SU-DHL-6 (cell line): ENCODE measurements around the gene SEPHS1.

Experiments used
- H2AFZ ChIP-seq: fragments of 200-600 bp; sonication (generic); 2 replicates; pipeline ENCODE4 v1.6.1; 2014; ENCODE audit warnings: low read depth, mild to moderate bottlenecking, moderate library complexity, mixed read lengths, antibody characterized with exemption, low read length; ENCODE audit not compliant: severe bottlenecking
- H3F3A ChIP-seq: fragments of 200-600 bp; shearing (Covaris generic); 2 replicates; pipeline ENCODE4 v1.6.0; 2016; ENCODE audit warnings: antibody characterized with exemption, mild to moderate bottlenecking; ENCODE audit not compliant: insufficient read depth
- H3K27ac ChIP-seq: fragments of 200-600 bp; sonication (generic); 2 replicates; pipeline ENCODE4 v1.5.1; 2016; ENCODE audit warnings: low read depth, mild to moderate bottlenecking, low read length, moderate library complexity, mixed read lengths
- H3K27me3 ChIP-seq: fragments of 200-600 bp; sonication (generic), shearing (Covaris generic); 2 replicates; pipeline ENCODE4 v1.6.0; 2014; ENCODE audit warnings: mild to moderate bottlenecking, low read length
- H3K36me3 ChIP-seq: fragments of 200-600 bp; sonication (generic); 2 replicates; pipeline ENCODE4 v1.6.1; 2014; ENCODE audit warnings: mild to moderate bottlenecking, low read length, mixed read lengths
- H3K4me2 ChIP-seq: fragments of 300-600, 200-600 bp; shearing (Covaris generic), sonication (generic); 2 replicates; pipeline ENCODE4 v1.6.0; 2014; ENCODE audit warnings: low read length, low read depth, mild to moderate bottlenecking; ENCODE audit not compliant: poor library complexity, severe bottlenecking
- H3K4me3 ChIP-seq: fragments of 200-600 bp; sonication (generic); 2 replicates; pipeline ENCODE4 v1.5.1; 2014; ENCODE audit warnings: antibody characterized with exemption, low read length, mild to moderate bottlenecking, mixed read lengths; ENCODE audit not compliant: insufficient read depth, poor library complexity, severe bottlenecking
- H3K79me2 ChIP-seq: fragments of 200-600 bp; sonication (generic); 2 replicates; pipeline ENCODE4 v1.6.1; 2014; ENCODE audit warnings: mild to moderate bottlenecking, low read length, moderate library complexity; ENCODE audit not compliant: insufficient read depth
- H3K9ac ChIP-seq: fragments of 200-600 bp; sonication (generic); 2 replicates; pipeline ENCODE4 v1.7.0; 2014; ENCODE audit warnings: mild to moderate bottlenecking, low read length
- H3K9me2 ChIP-seq: fragments of 200-600 bp; sonication (generic); replicated peaks from 2 replicates; pipeline ENCODE4 v1.6.1; 2014; ENCODE audit warnings: low read length; ENCODE audit not compliant: insufficient read depth
- H3K9me3 ChIP-seq: fragments of 200-600 bp; sonication (generic); 2 replicates; pipeline ENCODE4 v1.6.1; 2014; ENCODE audit warnings: low read length, mixed read lengths; ENCODE audit not compliant: insufficient read depth
- H4K20me1 ChIP-seq: fragments of 200-600 bp; sonication (generic); 2 replicates; pipeline ENCODE4 v1.6.1; 2014; ENCODE audit warnings: low read depth, mild to moderate bottlenecking, antibody characterized with exemption, low read length, moderate library complexity, mixed read lengths
- EZH2phosphoT487 ChIP-seq: fragments of 200-600 bp; sonication (generic), shearing (Covaris generic); conservative IDR thresholded peaks from 2 replicates; pipeline ENCODE4 v1.6.1; 2018; ENCODE audit warnings: mild to moderate bottlenecking, antibody characterized with exemption, low read length, moderate library complexity, mixed read lengths
- TF ChIP-seq, protein P1 (sequence below): fragments of 200-600 bp; sonication (generic); IDR thresholded peaks from one replicate; pipeline ENCODE4 v1.5.1; 2017; ENCODE audit warnings: antibody characterized with exemption, mild to moderate bottlenecking, low read length, moderate library complexity; ENCODE audit not compliant: insufficient read depth, poor library complexity, severe bottlenecking

Gene SEPHS1

GRCh38 chr10:13365243-13365642 is 17.1 kb upstream of the SEPHS1 start:
- Histone ChIP-seq H3K27me3 (no peaks in the 10 kb centered on the region), H3K4me3 (no peak overlapping the region), H3K36me3 (no peaks in the 10 kb centered on the region), H3K9me3 (no peaks in the 10 kb centered on the region), H2AFZ (no peak overlapping the region), H3K4me2 (no peak overlapping the region), H4K20me1 (no peaks in the 10 kb centered on the region), H3F3A (no peaks in the 10 kb centered on the region), H3K79me2 (no peaks in the 10 kb centered on the region), H3K27ac (no peak overlapping the region), H3K9me2 (no peaks in the 10 kb centered on the region), H3K9ac (no peak overlapping the region)
- TF ChIP-seq, protein P1, sequence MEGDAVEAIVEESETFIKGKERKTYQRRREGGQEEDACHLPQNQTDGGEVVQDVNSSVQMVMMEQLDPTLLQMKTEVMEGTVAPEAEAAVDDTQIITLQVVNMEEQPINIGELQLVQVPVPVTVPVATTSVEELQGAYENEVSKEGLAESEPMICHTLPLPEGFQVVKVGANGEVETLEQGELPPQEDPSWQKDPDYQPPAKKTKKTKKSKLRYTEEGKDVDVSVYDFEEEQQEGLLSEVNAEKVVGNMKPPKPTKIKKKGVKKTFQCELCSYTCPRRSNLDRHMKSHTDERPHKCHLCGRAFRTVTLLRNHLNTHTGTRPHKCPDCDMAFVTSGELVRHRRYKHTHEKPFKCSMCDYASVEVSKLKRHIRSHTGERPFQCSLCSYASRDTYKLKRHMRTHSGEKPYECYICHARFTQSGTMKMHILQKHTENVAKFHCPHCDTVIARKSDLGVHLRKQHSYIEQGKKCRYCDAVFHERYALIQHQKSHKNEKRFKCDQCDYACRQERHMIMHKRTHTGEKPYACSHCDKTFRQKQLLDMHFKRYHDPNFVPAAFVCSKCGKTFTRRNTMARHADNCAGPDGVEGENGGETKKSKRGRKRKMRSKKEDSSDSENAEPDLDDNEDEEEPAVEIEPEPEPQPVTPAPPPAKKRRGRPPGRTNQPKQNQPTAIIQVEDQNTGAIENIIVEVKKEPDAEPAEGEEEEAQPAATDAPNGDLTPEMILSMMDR, result no peak
- no peak for TF ChIP-seq EZH2phosphoT487

DNA sequence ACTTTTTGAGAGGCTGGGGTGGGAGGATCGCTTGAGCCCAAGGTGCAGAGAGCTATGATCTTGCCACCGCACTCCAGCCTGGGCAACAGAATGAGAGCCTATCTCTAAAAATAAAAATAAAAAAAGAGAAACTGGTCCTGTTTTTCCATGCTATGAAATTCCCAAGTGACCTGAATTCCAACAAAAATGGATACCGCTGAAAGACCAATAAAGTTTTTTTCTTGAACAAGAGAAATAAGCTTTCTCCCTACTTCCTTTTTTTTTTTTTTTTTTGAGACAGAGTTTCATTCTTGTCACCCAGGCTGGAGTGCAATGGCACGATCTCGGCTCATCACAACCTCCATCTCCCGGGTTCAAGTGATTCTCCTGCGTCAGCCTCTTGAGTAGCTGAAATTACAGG is 12.5 kb upstream of the SEPHS1 start:
- H3K27me3 ChIP-seq, result no peaks in the 10 kb centered on the region
- no peak overlapping the region for H3K4me2 ChIP-seq
- no peaks in the 10 kb centered on the region for H4K20me1 ChIP-seq
- no peaks in the 10 kb centered on the region for H3K9me3 ChIP-seq
- H3K27ac ChIP-seq, result no peak overlapping the region
- no peaks in the 10 kb centered on the region for H3F3A ChIP-seq
- no peak overlapping the region for H2AFZ ChIP-seq
- H3K9ac ChIP-seq, result no peak overlapping the region
- TF ChIP-seq, protein P1, result no peak
- TF ChIP-seq EZH2phosphoT487, result no peak
- no peaks in the 10 kb centered on the region for H3K9me2 ChIP-seq
- no peaks in the 10 kb centered on the region for H3K79me2 ChIP-seq
- no peaks in the 10 kb centered on the region for H3K36me3 ChIP-seq
- no peak overlapping the region for H3K4me3 ChIP-seq

- TF ChIP-seq, protein P1, result no peak
- TF ChIP-seq EZH2phosphoT487, result no peak
- no peaks in the 10 kb centered on the region for H3K79me2 ChIP-seq
- H3F3A ChIP-seq, result no peaks in the 10 kb centered on the region
- H2AFZ ChIP-seq, result no peak overlapping the region
- no peaks in the 10 kb centered on the region for H4K20me1 ChIP-seq
- no peak overlapping the region for H3K4me2 ChIP-seq
- H3K27me3 ChIP-seq, result no peaks in the 10 kb centered on the region
- H3K36me3 ChIP-seq, result no peaks in the 10 kb centered on the region
- H3K9ac ChIP-seq, result no peak overlapping the region
- H3K27ac ChIP-seq, result no peak overlapping the region
- no peaks in the 10 kb centered on the region for H3K9me2 ChIP-seq
- H3K4me3 ChIP-seq, result no peak overlapping the region
- no peaks in the 10 kb centered on the region for H3K9me3 ChIP-seq
Measured at GRCh38 chr10:13356392-13356791, 8.3 kb upstream of the SEPHS1 start.
